Measurements from ENCODE around the gene HSPG2.

The HSPG2 gene

DNA sequence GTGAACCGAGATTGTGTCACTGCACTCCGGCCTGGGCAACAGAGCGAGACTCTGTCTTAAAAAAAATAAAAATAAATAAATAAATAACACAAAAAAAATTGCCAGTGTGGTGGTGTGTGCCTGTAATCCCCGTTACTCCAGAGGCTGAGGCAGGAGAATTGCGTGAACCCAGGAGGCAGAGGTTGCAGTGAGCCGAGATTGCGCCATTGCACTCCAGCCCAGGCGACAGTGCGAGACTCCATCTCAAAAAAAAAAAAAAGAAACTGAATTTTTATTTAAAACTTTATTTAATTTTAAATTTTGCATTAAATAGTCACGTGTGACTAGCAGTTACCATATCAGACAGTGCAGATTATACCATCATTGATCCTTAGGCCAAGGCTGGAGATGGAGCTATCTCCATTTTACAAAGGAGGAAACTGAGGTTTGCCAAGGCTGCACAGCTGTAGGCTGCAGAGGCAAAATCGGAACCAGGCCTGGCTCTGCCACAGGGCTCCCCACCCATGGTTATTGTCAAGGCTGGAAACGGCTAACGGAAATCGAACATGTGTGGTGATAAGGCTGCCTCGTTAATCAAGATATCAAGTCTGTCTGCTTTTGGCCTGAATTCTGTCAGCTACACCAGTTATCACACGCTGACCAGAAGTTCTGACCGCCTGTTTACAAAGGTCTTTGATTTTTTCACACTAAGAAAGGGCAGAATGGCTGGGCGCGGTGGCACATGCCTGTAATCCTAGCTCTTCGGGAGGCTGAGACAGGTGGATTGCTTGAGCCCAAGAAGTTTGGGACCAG lies 20.5 kb downstream of the HSPG2 start:
- no peaks in the 10 kb centered on the region for H3K36me3 ChIP-seq (ENCODE audit: insufficient read depth, low read length)
- H3K27ac ChIP-seq: no peak overlapping the region
- DNase-seq (ENCODE audit: low read depth, low spot score): no peak
- H3K4me3 ChIP-seq: no peak overlapping the region
- no peak overlapping the region for H3K9ac ChIP-seq (ENCODE audit: insufficient read length)
- no peaks in the 10 kb centered on the region for H3K9me3 ChIP-seq (ENCODE audit: low read depth, low read length)
- TF ChIP-seq POLR2AphosphoS5 (IDR thresholded peaks at IDR 0.05; ENCODE audit: borderline replicate concordance, low read depth, low read length) (no peak), EZH2 (IDR thresholded peaks at IDR 0.05) (no peak), FOXP2 (optimal IDR thresholded peaks at IDR 0.05; ENCODE audit: control extremely low read depth, extremely low read length, insufficient read depth) (no peak)

DNA sequence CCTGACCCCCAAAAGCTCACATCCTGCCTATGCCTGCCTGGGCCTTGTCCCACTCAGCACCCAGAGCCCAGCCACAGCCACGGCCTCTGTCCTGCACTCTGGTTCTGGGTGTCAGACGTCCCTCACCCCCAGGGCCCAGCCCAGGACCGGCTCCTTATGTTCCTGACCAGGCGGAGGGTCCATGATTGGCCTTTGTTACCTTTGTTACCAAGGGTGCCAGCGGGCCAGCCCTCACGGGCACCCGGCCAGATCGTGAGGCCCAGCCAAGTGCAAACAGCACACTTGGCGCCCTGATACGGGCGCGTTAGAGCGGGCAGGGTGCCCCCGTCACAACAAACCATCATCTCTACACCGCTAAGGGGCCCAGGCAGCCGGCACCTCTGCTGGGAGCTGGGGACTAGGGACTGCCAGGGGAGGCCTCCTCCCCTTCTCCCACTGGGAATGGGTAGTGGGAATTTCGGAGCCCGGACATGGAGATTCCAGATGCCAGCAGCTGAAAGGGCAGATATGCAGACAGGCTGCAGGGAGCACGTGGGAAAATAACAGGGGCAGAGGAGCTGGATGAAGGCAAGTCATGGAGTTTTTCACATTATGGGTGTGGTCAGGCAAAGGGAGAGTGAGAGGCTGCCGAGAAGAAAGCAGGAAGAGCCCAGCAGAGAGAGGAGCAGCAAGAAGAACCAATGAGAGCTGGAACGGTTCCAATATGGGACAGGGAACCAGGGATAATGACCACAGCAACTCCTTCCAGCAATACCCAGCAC lies 22.1 kb downstream of the HSPG2 start:
- TF ChIP-seq EZH2 (IDR thresholded peaks at IDR 0.05): no peak
- no peak for TF ChIP-seq POLR2AphosphoS5 (IDR thresholded peaks at IDR 0.05; ENCODE audit: borderline replicate concordance, low read depth, low read length)
- TF ChIP-seq FOXP2 (optimal IDR thresholded peaks at IDR 0.05; ENCODE audit: control extremely low read depth, extremely low read length, insufficient read depth): no peak
- Histone ChIP-seq H3K36me3 (ENCODE audit: insufficient read depth, low read length) (no peaks in the 10 kb centered on the region), H3K27ac (no peak overlapping the region), H3K9ac (ENCODE audit: insufficient read length) (no peak overlapping the region), H3K9me3 (ENCODE audit: low read depth, low read length) (no peaks in the 10 kb centered on the region), H3K4me3 (no peak overlapping the region)
- no peak for DNase-seq (ENCODE audit: low read depth, low spot score)

GRCh38 chr1:21914450-21914849 lies 22.7 kb downstream of the HSPG2 start:
- TF ChIP-seq POLR2AphosphoS5 (IDR thresholded peaks at IDR 0.05; ENCODE audit: borderline replicate concordance, low read depth, low read length) (no peak), FOXP2 (optimal IDR thresholded peaks at IDR 0.05; ENCODE audit: control extremely low read depth, extremely low read length, insufficient read depth) (no peak), EZH2 (IDR thresholded peaks at IDR 0.05) (no peak)
- H3K36me3 ChIP-seq (ENCODE audit: insufficient read depth, low read length): no peaks in the 10 kb centered on the region
- H3K9ac ChIP-seq (ENCODE audit: insufficient read length): no peak overlapping the region
- H3K9me3 ChIP-seq (ENCODE audit: low read depth, low read length): no peaks in the 10 kb centered on the region
- DNase-seq (ENCODE audit: low read depth, low spot score): no peak
- no peak overlapping the region for H3K4me3 ChIP-seq
- H3K27ac ChIP-seq: no peak overlapping the region

- Histone ChIP-seq H3K9me3 (ENCODE audit: low read depth, low read length) (no peaks in the 10 kb centered on the region), H3K9ac (ENCODE audit: insufficient read length) (no peak overlapping the region), H3K27ac (no peak overlapping the region), H3K36me3 (ENCODE audit: insufficient read depth, low read length) (no peaks in the 10 kb centered on the region), H3K4me3 (no peak overlapping the region)
- TF ChIP-seq POLR2AphosphoS5 (IDR thresholded peaks at IDR 0.05; ENCODE audit: borderline replicate concordance, low read depth, low read length): no peak
- TF ChIP-seq EZH2 (IDR thresholded peaks at IDR 0.05): no peak
- TF ChIP-seq FOXP2 (optimal IDR thresholded peaks at IDR 0.05; ENCODE audit: control extremely low read depth, extremely low read length, insufficient read depth): no peak
- DNase-seq (ENCODE audit: low read depth, low spot score): no peak
Observed at GRCh38 chr1:21913763-21914162, 23.3 kb downstream of the HSPG2 start.

GRCh38 chr1:21913258-21913657 lies 23.9 kb downstream of the HSPG2 start:
- Histone ChIP-seq H3K36me3 (ENCODE audit: insufficient read depth, low read length) (no peaks in the 10 kb centered on the region), H3K27ac (no peak overlapping the region), H3K9ac (ENCODE audit: insufficient read length) (no peak overlapping the region), H3K9me3 (ENCODE audit: low read depth, low read length) (no peaks in the 10 kb centered on the region), H3K4me3 (no peak overlapping the region)
- TF ChIP-seq FOXP2 (optimal IDR thresholded peaks at IDR 0.05; ENCODE audit: control extremely low read depth, extremely low read length, insufficient read depth): no peak
- no peak for TF ChIP-seq POLR2AphosphoS5 (IDR thresholded peaks at IDR 0.05; ENCODE audit: borderline replicate concordance, low read depth, low read length)
- no peak for TF ChIP-seq EZH2 (IDR thresholded peaks at IDR 0.05)
- DNase-seq (ENCODE audit: low read depth, low spot score): no peak

DNA sequence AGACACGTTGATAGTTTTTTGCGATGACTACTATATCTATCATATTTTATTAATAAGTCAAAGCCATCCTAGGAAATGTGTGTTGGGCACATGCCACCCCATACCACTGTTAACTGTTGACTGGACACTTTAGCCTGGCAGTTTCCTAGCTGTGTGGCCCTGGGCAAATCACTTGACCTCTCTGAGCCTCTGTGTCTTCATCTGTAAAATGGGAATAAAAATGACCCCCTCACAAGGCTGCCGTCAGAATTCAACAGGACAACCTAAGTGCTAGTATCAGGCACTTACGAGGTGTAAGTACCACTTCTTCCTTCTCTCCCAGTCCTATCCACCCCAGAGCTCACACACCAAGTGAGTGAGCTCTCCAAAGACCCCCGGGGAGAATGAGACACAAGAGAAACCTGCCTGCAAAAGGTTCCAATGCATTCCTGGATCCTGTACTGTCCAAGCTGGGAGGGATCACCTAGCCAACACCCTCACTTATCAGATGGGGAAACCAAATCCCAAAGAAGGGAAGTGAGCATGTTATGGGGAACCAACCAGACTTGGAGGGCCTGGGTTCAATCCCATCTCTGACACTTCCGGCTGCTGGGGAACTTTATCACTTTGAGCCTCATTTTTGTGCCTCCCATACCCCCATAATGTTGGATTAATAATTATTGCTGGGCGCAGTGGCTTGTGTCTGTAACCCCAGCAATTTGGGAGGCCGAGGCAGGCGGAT lies 24.9 kb downstream of the HSPG2 start:
- no peak for TF ChIP-seq FOXP2 (optimal IDR thresholded peaks at IDR 0.05; ENCODE audit: control extremely low read depth, extremely low read length, insufficient read depth)
- TF ChIP-seq POLR2AphosphoS5 (IDR thresholded peaks at IDR 0.05; ENCODE audit: borderline replicate concordance, low read depth, low read length): no peak
- no peak for TF ChIP-seq EZH2 (IDR thresholded peaks at IDR 0.05)
- no peaks in the 10 kb centered on the region for H3K9me3 ChIP-seq (ENCODE audit: low read depth, low read length)
- H3K9ac ChIP-seq (ENCODE audit: insufficient read length): no peak overlapping the region
- no peak for DNase-seq (ENCODE audit: low read depth, low spot score)
- H3K36me3 ChIP-seq (ENCODE audit: insufficient read depth, low read length): no peaks in the 10 kb centered on the region
- H3K4me3 ChIP-seq: no peak overlapping the region
- no peak overlapping the region for H3K27ac ChIP-seq

DNA sequence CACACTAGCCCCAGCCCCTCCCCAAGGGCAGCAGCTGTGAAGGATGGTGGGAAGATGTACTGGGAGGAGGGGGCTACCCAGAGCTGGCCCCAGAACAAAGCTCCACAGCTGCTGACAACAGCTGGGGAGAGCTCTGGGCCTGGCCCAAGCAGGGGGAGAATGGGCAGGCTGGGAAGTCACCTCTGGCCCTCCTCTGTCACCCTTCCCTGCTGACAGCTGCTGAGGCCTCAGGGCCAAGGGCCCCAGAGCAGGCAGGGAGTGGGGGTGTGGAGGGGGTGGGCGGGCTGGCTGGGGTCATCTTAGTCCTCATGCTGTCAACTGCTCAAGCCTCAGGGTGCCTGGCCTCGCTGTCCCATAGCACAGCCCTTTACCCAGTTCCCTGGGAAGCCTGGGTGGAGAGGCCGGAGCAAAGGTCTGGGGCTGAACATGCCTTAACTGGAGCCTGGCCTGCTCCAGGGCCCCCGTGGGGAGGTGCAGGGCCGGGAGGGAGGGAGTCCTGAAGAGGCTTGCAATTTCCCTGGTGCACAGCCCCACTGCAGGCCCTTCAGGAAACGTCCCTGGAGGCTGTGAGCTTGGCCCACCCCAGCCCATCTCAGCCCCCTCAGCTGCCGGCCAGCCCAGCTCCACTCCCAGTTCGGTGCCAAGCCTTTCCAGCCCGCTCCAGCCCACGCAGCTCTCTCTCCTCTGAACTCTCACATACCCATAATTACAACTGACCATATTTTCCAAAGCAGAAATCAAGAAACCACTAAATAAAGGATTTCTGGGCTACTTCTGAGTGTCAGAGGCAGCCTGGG lies 25.7 kb downstream of the HSPG2 start:
- no peak for DNase-seq (ENCODE audit: low read depth, low spot score)
- Histone ChIP-seq H3K36me3 (ENCODE audit: insufficient read depth, low read length) (no peaks in the 10 kb centered on the region), H3K9ac (ENCODE audit: insufficient read length) (no peak overlapping the region), H3K4me3 (no peak overlapping the region), H3K9me3 (ENCODE audit: low read depth, low read length) (no peaks in the 10 kb centered on the region), H3K27ac (no peak overlapping the region)
- no peak for TF ChIP-seq EZH2 (IDR thresholded peaks at IDR 0.05)
- TF ChIP-seq POLR2AphosphoS5 (IDR thresholded peaks at IDR 0.05; ENCODE audit: borderline replicate concordance, low read depth, low read length): no peak
- no peak for TF ChIP-seq FOXP2 (optimal IDR thresholded peaks at IDR 0.05; ENCODE audit: control extremely low read depth, extremely low read length, insufficient read depth)
